Measurements from ENCODE around the gene RASSF3.
"Not testable (repeated sequence)": the region's sequence is repeated elsewhere in the genome, so short reads cannot be mapped to it uniquely, and the experiment has no call there.

Gene RASSF3

GRCh38 chr12:64610660-64611340 is 505 bp downstream of the RASSF3 start:
- no peak for TF ChIP-seq CTCF (IDR thresholded peaks at IDR 0.05; ENCODE audit: extremely low read depth, missing control alignments)
- DNase-seq (ENCODE audit: low spot score): peak; percentile 86

DNA sequence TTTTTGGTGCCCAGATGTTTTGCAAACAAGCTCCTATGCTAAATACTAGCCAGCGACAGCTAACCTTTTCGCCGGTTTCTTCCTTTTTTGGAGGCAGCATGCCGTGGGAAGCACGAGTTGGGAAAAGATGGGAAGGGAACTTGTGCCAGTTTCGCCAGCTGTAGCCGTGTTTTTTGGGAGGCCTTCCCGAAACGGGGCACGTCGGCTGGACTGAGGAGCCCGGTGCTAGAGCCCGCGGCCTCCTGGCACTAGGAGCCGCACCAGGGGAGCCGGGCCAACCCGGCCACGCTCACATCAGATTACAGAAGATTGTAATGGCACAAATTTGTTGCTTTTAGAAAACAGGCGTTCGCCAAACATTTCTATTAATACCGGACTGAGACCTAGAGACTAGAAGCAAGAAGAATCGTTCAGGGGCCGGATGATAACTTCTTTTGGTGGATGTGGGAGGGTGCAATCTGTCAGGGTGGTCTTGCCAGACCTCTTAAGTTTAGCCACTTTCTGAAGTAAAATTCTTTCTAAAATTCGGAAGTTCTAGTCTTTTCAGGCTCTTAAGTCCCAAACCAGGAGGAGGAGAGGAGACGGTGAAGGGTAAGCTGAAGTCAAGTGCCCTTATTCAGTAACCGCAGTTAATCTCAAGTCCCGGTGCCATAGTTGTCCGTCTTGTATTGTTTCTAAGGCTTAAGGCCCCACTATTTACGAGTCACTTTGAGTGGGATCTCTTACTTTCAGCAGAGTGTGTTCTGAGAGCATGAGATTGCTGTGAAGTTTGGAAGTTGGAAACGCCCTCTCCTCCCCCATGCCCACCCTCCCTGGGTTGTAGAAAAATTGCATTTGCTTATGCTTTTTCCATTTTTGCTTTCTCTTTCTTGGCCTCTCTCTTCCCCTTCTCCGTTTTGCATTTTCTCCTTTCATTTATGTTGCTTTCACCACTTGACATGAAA is 1.3 kb downstream of the RASSF3 start:
- DNase-seq (ENCODE audit: low spot score): no peak
- no peak for TF ChIP-seq CTCF (IDR thresholded peaks at IDR 0.05; ENCODE audit: extremely low read depth, missing control alignments)

GRCh38 chr12:64612843-64613242 is 2.5 kb downstream of the RASSF3 start:
- no peak for DNase-seq (ENCODE audit: low spot score)
- TF ChIP-seq CTCF (IDR thresholded peaks at IDR 0.05; ENCODE audit: extremely low read depth, missing control alignments): no peak

DNA sequence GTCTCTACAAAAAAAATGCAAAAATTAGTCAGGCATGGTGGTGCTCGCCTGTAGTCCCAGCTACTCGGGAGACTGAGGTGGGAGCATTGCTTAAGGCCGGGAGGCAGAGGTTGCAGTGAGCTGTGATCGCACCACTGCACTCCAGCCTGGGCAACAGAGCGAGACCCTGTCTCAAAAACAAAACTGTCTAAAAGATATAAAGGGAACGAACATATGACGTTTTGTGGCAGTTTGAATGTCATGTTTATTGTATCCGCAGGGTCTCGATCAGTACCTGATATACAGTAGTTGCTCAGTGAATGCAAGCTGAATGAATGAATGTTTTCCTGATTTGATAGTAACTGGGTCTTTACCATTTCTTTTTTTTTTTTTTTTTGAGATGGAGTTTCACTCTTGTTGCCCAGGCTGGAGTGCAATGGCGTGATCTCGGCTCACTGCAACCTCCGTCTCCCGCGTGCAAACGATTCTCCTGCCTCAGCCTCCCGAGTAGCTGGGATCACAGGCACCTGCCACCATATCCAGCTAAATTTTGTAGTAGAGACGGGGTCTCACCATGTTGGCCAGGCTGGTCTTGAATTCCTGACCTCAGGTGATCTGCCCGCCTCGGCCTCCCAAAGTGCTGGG is 3.6 kb downstream of the RASSF3 start:
- DNase-seq (ENCODE audit: low spot score): not testable (repeated sequence)

DNA sequence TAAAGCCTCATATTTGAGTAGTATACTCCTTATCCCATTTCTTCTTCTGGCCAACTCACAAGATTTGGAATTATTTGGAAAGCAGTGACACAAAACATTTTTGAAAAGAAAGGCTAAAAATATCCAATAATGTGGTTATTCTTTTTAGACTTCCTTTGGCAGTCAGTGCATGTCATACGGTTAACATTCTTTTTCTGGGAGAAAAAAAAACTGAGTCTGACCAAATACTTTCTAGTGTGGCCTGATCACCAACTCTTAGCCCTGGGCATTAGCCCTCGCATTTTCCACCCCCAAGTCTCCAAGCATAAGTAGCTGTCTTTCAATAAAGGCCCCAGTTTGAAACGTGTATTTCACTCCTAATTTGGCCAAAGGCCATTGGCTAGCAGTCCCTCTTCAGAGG is 5.9 kb downstream of the RASSF3 start:
- DNase-seq (ENCODE audit: low spot score): no peak
- TF ChIP-seq CTCF (IDR thresholded peaks at IDR 0.05; ENCODE audit: extremely low read depth, missing control alignments): no peak

- DNase-seq (ENCODE audit: low spot score): peak; percentile 54
- no peak for TF ChIP-seq CTCF (IDR thresholded peaks at IDR 0.05; ENCODE audit: extremely low read depth, missing control alignments)
Observed at GRCh38 chr12:64618953-64619590, 8.8 kb downstream of the RASSF3 start.

DNA sequence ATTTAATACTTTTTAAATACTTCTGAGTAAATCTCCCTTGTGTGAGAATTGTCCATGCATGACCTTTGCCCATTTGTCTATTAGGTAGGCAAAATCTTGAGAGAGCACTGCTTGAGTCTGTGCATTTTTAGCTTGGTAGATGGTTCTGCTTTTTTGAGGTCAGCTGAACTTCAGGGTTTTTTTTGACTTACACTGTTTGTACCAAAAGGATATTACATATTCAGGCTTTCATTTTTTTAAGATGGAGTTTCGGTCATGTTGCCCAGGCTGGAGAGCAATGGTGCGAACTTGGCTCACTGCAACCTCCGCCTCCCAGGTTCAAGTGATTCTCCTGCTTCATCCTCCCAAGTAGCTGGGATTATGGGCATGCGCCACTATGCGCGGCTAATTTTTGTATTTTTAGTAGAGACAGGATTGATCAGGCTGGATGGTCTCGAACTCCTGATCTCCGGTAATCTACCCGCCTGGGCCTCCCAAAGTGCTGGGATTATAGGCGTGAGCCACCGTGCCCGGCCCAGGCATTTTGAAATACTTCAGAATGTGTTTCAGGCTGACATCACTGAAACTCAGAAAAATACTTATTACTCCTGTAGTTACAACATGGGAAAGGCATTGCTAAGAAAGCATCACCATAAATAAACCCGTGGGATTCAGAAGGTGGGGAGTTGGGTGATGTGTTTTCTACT is 11.1 kb downstream of the RASSF3 start:
- DNase-seq (ENCODE audit: low spot score): peak; percentile 67
- TF ChIP-seq CTCF (IDR thresholded peaks at IDR 0.05; ENCODE audit: extremely low read depth, missing control alignments): no peak

All from GM20000 (cell line).